Measurements from ENCODE around the gene NTHL1.
A peak's percentile ranks its signal among the peaks of the same experiment; 100 is the strongest.
"Not testable (repeated sequence)": the region's sequence is repeated elsewhere in the genome, so short reads cannot be mapped to it uniquely, and the experiment has no call there.

Gene NTHL1

DNA sequence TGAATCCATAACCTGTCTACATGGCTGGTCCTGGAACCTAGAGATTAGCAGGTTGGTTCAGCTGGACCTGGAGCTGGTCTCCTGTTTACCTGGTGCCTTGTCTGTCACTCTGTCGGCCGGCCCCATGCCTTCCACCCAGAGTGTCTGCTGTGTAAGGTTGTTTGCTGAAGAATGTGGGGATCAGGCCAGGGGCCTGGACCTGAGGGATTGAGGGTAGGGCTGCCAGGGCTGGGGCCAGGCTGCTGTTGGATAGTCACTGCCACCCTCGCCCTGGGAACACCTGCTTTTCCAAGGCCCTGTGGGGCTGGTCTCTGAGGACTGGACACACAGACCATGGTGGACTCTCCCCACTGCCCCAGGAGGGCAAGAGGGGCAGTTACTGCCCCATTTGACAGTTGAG lies 19.5 kb downstream of the NTHL1 start:
- DNase-seq (ENCODE audit: low read depth): no peak

DNA sequence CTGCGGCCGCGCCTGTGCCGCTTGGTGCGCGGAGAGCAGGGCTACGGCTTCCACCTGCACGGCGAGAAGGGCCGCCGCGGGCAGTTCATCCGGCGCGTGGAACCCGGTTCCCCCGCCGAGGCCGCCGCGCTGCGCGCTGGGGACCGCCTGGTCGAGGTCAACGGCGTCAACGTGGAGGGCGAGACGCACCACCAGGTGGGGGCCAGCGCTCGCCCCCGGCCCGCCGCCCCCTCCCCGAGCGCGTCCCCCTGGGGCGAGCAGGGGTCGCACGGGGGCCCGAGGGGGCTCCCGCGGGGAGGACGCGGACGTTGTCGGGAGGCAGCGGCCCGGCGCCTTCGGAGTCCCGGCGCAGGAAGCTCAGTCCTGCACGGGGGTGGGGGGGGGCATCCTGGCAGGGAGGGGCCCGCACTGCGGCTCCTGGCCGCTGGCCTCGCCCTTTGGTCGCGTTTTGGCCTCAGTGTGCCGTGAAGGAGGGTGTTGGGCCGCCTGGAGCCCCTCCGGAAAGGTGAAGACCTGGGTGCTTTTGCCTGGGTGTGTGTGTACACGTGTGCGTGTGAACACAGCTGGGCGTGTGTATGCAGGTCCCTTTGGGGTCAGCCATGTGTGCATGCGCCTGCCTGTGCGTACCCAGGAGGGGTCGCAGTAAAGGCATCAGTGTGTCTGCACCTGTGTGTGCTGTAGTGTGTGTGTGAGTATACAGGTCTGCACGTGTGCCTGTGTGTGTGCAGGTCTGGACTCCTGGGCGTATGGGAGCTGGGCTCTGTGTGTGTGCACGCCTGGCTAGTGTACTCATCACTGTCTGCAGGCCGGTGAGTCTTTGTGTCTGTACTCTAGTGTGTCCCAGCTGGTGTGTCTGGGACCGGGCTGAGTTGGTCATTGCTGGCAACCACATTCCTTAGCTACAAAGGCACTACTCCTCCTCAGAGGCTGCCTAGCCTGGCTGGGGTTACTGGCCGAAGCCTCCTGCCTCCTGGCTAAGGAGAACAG lies 20.3 kb downstream of the NTHL1 start:
- DNase-seq (ENCODE audit: low read depth): no peak

DNA sequence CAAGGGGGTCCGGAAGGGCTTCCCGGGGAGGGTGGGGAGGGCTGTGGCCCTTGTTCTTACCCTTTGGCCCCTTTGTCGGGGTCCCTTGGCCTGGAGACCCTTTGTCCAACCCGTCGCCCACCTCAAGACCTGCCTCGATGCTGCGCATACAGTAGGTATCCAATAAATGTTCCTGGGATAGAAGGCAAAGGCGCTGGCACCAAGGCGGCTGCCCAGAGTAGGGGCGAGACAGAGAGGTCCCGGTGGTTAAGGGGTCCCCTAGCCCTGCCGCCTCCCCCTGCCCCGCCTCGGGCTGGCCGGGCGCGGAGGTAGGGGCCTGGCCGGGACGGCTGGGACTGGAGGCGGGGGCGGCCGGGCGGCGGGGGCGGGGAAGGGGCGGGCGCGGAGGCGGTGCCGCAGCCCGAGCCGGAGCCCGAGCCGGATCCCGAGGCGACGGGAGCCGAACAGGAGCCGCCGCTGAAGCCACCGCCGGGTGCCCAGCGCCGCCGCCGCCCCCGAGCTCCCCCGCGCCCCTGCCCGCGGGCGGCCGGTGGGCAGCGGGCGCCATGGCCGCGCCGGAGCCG lies 21.1 kb downstream of the NTHL1 start, which contains the start of gene NHERF2:
NHERF2 (plus strand) TSS at position 442 of the 563 bp plus-strand sequence; CDS start at position 546, 104 bp downstream.
- DNase-seq (ENCODE audit: low read depth): no peak

DNA sequence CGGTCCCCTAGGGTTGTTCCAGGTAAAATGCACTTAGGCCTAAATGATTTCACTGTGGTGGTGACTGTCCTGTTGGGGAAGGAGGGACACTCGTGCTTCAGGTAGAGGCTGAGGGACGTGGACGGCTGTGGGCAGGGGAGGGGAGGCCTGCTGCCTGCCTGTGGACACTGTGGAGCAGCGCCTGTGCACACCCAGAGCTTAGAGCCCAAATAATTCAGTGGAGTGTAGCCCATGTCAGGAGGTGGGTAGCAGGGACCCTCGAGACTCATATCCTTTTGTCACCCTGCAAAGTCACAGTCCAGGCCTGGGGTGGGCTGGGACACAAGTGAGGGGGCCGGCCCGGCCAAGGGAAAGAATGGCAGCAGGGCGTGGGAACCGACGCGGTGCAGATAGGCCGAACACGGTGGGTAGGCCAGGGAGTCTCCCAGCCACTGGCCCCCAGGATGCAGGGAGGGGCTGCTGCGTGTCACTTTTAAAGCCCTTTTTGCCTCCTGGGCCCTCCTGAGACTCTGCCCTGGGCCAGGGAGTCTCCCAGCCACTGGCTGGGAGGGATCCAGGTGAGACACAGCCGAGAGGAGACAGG lies 21.7 kb downstream of the NTHL1 start:
- no peak for DNase-seq (ENCODE audit: low read depth)

DNA sequence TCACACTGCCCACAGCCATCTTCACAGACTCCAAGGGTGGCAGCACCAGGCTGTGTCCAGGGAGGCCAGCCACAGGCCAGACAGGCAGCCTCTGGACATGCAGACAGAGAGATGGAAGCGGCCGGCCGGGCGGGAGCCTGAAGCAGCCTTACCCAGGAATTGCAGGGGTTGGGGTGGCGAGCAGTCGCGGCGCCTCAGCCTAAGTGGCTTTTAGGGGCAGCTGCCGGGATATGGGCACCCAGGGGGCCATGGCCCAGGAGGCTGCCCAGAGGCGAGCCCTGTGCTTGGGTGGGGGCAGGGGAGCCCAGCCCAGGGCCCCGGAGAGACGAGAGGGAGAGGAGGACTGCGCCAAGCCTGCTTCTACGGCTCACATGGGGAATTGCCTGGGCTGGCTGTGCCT lies 22.4 kb downstream of the NTHL1 start:
- DNase-seq (ENCODE audit: low read depth): no peak

DNA sequence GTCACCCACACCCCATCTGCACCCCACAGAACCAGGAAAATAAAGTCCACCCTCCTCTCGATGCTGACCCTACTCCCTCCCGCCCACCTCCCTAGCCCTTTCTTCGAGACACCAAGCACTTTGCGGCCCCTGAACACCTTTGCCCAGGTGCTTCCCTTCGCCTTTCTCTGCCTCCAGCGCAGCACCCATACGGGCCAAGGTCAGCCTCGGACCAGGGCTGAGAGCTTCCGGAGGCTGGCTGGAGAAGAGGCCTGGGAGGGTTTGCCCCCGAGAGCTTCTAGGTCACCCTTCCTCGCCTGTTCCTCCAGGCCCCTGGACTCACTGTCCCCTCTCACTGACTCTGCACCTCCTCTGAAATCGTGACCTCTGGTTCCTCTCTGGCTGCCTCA lies 23.6 kb downstream of the NTHL1 start:
- DNase-seq (ENCODE audit: low read depth): no peak

DNA sequence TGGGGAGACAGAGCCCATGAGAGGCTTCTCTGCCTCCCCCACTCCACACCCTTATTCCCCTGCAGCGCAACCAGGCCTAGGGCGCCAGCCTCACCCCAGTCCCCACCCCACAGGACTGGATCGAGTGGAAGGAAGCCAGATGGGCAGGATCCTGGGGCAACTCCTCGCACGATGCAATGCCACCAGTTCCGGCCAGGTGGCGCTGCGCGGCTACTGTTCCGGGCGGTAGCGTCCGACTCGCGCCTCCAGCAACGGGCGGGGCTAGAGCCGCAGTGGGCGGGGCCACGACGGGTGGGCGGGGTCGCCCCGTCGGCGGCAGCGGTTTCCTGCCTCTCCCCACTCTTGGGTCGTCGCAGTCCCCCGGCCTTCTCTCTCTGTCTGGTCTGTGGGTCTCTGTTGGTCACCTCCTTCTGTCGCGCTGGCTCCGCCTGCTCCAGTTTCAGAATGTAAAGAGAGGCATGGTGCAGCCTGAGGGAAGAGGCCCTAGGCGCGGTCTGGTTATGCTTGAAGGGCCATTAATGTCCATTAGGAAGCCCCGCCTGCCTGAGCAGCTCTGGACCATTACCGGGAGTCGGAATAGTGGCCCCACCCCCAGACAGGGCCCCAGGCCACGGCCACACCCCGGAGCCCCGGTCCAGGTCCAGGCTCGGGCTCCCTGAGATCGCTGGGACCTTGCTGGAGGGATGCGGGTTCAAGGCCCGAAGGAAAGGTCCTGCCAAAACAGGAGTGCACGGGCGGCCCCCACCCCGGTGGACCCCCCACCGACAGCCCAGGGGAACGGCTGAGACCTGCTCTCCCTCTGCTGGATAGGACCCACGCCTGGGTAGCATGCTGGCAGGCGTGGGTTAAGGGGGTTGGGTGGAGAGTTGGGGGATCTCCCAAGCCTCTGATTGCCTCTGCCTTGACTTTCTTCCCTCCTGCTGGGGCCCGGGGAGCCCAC lies 24.3 kb downstream of the NTHL1 start:
- DNase-seq (ENCODE audit: low read depth): peak; percentile 93

DNA sequence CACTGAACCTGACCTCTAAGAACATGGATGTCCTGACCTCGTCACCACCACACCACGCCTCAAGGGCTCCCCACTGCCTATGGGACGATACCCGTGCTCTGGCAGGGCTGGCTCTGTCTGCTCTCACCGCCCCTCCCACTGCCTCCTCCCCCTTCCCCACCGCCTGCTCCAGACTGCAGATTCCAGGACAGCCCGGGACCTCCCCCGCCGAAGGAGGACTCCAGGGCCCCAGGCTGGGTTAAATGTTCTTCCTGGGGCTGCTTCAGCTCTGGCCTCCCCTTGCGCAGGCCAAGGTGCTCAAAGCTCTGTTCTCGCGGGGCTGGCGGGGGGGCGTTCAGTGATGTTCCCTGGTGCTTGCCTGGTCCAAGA lies 24.9 kb downstream of the NTHL1 start:
- DNase-seq (ENCODE audit: low read depth): no peak

DNA sequence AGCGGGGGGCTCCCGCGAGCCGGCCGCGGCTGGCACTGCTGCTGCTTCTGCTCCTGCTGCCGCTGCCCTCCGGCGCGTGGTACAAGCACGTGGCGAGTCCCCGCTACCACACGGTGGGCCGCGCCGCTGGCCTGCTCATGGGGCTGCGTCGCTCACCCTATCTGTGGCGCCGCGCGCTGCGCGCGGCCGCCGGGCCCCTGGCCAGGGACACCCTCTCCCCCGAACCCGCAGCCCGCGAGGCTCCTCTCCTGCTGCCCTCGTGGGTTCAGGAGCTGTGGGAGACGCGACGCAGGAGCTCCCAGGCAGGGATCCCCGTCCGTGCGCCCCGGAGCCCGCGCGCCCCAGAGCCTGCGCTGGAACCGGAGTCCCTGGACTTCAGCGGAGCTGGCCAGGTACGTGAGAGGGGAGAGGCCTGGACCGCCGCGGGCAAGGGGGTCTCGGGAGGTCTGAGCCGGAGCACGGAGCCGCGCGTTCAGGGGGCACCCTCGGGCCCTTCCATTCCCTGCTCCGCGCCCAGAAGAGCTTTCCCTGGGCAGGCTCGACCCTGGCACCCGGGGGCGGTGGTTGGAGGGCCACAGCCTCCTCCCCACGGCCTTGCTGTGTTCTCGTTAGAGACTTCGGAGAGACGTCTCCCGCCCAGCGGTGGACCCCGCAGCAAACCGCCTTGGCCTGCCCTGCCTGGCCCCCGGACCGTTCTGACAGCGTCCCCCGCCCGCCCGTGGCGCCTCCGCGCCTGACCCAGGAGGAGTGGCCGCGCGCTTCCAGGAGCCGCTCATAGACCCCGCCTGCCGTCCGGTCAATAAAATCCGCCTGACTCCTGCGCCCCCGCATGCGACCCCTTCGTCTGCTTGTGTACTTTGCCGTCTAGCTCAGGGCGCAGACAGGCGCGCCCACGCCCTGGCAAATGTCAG lies 27.5 kb downstream of the NTHL1 start:
- DNase-seq (ENCODE audit: low read depth): no peak

DNA sequence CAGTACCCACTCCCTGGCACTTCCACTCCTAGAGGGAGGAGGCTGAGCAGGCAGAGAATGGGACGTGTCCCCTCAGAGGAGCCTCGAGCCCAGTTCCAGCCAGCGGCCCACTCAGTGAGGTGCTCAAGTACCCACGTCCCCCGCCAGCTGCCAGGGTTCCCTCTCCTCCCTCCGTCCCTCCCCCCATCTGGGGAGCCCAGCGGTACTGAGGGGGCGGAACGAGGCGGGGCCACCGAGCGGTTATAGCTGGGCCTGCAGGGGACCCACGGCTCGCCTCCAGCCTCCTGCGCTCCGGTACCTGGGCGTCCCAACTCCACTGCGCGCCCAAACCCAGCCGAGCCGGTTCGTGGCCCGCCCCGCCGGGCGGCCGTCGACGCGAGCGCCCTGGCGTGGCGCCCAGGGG lies 28.1 kb downstream of the NTHL1 start, which contains the start of gene NPW:
NPW (plus strand) TSS at position 268 of the 403 bp plus-strand sequence.
- no peak for DNase-seq (ENCODE audit: low read depth)

DNA sequence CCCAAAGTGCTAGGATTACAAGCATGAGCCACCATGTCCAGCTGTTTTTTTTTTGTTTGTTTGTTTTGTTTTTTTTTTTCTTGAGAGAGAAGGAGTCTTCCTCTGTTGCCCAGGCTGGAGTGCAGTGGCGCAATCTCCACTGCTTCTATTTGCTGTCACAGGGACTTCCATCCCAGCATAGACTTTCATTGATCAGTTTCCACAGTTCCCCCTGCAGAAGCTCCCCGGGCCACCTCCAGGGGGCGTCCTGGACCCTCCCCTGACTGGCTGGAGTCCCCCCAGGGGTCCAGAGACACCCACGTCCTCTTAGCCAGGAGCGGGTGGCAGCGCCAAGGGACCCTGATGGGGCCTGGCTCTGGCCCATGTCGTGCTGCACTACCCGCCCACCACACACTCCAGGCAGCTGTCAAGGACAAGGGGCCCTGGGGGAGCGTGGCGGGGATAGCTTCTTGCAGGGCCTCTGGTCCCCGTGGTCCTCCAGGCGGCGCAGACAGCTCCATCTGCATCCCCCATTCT lies 31.2 kb downstream of the NTHL1 start:
- no peak for DNase-seq (ENCODE audit: low read depth)

DNA sequence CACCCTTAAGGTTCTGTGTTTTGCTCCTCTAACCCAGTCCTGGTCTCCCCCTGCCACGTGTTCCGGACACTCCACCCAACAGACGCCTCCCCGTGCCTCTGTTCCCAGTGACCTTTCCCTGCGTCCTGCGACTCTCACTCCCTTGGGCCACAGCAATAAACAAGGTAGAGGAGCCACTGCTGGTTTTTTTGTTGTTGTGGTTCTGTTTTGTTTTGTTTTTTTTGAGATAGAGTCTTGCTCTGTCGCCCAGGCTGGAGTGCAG lies 31.8 kb downstream of the NTHL1 start:
- DNase-seq (ENCODE audit: low read depth): no peak

DNA sequence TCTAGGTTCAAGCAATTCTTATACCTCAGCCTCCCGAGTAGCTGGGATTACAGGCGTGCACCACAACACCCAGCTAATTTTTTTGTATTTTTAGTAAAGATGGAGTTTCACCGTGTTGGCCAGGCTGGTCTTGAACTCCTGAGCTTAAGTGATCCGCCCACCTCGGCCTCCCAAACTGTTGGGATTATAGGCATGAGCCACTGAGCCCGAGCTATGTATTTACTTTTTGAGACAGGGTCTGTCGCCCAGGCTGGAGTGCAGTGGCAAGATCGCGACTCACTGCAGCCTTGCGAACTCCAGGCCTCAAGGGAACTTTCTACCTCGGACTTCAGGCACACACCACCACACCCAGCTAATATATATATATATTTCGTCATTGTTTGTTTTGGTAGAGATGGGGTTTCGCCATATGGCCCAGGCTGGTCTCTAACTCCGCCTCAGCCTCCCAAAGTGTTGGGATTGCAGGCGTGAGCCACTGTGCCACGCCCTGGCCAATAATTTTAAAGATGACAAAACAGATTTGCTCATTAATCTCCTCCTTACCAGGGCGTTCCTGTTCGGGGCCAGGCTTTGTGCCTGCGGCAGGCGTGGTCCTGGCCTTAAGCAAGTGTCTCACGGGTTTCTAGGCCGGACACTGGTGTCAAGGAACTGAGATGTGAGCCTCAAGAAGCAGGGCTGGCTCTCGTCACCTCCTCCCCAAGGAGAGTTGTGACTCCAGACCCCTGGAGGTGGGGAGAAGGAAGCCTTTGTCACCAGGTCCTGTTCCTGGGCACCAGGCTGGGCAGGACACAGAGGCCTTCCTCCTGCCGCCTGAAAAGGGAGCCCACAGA lies 32.3 kb downstream of the NTHL1 start:
- DNase-seq (ENCODE audit: low read depth): no peak

DNA sequence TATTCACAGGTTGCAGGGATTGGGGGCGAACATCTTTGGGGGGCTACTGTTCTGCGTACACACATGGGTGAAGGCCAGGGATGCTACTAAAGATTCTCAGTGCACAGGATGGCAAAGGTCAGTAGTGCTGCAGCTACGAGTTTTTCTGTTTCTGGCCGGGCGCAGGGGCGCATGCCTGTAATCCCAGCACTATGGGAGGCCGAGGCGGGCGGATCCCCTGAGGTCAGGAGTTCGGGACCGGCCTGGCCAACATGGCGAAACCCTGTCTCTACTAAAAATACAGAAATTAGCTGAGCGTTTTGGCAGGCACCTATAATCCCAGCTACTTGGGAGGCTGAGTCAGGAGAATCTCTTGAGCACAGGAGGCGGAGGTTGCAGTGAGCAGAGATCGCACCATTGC lies 34.1 kb downstream of the NTHL1 start:
- no peak for DNase-seq (ENCODE audit: low read depth)

DNA sequence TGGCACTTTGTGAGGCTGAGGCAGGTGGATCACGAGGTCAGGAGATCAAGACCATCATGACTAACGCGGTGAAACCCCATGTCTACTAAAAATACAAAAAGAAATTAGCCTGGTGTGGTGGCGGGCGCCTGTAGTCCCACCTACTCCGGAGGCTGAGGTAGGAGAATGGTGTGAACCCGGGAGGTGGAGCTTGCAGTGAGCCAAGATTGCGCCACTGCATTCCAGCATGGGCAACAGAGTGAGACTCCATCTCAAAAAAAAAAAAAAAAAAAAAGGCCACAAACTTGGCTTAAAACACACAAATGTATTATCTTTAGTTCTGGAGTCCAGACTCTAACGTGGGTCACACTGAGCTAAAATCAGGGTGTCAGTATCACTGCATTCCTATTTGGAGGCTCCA lies 35.9 kb downstream of the NTHL1 start:
- not testable (repeated sequence) for DNase-seq (ENCODE audit: low read depth)

DNA sequence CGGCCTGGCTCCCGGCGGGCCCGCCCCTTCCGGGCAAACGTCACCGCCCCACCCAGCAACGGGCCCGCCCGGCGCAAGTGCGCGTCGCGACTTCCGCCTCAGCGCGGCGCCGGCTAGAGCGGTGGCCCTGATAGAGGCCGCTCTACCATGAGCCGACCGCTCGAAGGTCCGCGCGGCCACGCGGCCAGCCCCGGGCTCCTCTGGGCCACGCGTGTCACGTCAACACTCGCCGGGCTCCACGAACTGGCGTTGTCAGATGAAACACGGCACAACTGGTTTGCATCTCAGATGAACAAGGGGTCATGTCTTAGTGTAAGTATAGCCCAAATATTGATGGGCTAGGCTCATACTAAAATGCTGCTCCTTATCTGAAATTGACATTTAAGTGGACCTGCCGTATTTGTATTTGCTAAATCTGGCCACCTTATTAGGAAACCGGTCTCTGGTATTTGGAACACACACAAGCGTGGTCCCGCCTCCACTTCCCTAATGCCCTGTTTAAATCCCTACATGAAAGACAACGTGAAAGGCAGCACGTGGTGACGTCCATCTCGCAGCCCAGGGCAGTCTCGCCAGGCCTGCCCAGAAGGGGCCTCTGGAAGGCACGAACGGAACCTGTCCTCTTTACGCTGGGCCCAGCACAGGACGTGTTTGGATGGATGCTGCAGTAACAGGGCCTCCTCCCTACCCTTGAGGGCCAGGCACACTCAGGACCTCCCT lies 37.7 kb downstream of the NTHL1 start, which contains the start of gene ZNF598:
ZNF598 (minus strand) TSS at position 31 of the 720 bp plus-strand sequence.
- DNase-seq (ENCODE audit: low read depth): peak; percentile 70

DNA sequence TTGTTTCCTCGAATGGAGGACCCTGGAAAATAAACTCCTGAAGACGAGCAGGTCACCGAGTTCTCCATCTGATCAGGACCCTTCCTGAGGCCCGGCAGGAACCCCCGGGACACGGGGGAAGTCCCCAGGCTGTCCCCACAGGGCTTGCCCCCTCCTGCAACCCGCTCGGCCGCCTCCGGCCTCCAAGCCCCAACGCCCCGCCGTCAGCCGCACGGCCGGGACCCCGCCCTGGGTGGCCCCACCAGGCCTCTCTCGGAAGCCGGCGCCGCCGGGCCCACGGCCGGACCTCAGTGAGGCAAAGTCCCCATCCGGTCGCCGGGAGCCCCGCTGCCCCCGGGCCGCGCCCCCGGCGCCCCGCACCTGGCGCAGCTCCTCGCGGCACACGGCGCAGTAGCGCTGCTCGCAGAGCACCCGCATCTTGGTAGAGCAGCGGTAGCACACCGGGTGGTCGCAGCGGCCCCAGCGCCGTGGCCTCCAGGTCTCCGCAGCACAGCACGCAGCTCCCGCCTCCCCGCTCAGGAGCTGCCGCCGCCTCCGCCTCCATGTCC lies 38.4 kb downstream of the NTHL1 start:
- no peak for DNase-seq (ENCODE audit: low read depth)

DNA sequence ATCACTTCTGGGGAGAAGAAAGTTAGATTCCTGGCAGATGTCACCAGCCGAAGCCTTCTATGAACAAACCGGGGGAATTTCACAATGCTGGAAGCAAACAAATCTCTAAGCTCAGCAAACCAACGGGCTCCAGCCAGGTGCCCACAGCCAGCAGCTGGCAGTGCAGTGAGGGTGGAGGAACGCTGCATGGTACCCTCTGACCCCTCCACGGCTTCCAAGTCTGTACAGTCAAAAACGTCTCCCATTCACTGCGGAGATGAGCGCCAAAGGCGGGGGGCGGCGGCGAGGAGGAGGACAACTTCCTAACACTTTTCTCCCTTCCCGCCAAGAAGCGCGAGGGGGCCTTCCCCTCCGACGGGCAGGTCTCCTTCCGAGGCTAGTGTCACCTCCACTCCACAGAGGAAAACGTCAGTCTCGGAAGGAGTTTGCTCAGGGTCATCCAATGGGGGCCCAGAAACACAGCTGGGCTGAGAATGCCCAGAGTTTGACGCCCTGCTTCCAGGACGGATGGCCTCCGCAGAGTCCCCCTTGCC lies 38.9 kb downstream of the NTHL1 start:
- DNase-seq (ENCODE audit: low read depth): no peak

Measured in activated T-cell treated with anti-CD3 and anti-CD28 coated beads for 24 hours (primary cell).